C4-2B (cell line): ENCODE data around the gene CDKN2AIPNL.

ENCODE experiments used
- H3K27ac ChIP-seq: fragments of 450-650 bp; 2 replicates; pipeline ENCODE4 v1.5.1; 2017
- ZFX ChIP-seq: fragments of 450-650 bp; IDR thresholded peaks from 2 replicates; pipeline ENCODE4 v1.6.1; 2017
- TF ChIP-seq, protein P1 (sequence below): fragments of 450-650 bp; conservative IDR thresholded peaks from 2 replicates; pipeline ENCODE4 v1.5.1; 2017; ENCODE audit warnings: mild to moderate bottlenecking

CDKN2AIPNL gene

DNA sequence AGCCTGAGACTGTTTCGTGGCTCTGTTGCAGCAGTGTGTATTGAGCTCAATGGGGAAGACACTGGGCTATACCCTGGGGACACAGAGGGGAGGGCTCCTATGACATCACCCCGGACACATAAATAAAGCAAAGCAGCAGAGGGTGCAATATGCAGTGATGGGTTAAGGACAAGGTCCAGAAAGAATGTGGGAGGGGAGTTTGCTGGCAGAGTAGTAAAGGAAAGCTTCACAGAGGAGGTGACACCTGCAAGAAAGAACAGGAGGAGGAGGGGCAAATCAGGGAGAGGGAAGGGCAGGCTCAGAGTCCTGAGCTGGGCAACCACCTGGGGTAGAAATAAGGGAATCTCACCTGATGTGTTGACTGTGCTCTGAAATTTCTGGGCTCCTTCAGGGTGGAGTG lies 35.3 kb upstream of the CDKN2AIPNL start:
- TF ChIP-seq, protein P1, sequence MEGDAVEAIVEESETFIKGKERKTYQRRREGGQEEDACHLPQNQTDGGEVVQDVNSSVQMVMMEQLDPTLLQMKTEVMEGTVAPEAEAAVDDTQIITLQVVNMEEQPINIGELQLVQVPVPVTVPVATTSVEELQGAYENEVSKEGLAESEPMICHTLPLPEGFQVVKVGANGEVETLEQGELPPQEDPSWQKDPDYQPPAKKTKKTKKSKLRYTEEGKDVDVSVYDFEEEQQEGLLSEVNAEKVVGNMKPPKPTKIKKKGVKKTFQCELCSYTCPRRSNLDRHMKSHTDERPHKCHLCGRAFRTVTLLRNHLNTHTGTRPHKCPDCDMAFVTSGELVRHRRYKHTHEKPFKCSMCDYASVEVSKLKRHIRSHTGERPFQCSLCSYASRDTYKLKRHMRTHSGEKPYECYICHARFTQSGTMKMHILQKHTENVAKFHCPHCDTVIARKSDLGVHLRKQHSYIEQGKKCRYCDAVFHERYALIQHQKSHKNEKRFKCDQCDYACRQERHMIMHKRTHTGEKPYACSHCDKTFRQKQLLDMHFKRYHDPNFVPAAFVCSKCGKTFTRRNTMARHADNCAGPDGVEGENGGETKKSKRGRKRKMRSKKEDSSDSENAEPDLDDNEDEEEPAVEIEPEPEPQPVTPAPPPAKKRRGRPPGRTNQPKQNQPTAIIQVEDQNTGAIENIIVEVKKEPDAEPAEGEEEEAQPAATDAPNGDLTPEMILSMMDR: no peak
- no peak for TF ChIP-seq ZFX
- H3K27ac ChIP-seq: no peak overlapping the region

DNA sequence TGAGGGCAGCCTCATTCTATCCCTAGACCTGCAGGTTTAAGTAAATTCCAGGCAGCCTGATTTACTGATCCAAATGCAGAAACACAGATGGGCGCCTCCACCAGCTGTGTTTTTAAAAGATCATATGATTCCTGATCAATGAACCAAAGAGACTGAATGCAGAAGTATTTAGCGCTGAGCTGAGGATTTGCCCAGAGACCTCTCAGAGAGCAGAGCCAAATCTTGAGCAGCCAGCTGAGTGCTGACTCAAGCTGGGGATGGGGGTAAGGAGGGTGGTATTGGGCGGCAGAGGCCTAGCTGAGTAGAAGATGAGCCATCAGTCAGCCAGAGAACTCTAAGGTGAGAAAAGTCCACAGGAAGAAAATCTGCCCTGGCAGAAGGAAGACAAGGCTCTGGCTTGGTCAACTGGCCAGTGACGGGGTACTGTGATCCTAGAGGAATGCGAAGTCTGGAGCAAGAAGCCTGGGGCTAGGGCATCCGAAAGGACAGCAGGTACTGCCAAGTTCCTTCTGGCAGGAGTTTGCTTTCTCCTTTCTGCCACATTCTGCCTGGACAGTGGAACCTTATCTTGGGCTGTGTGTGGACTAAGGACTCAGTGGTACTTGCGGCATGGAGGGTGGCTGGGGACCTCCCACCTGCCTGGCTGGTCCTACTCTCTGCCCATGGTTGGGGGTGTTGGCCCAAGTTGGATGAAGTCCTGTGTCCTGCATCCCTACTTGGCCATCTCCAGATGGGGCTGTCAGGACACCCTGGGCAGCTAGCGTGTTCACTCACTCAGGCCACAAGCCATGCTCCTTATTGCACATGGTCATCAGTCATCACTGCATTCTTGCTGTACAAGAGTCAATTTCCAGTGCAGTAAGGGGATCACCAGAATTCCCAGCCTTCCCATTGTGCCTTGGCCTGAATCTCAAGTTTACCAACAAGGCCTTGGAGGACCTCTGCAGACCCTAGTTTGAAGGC lies 34.5 kb upstream of the CDKN2AIPNL start:
- no peak for TF ChIP-seq ZFX
- TF ChIP-seq, protein P1: no peak
- no peak overlapping the region for H3K27ac ChIP-seq

DNA sequence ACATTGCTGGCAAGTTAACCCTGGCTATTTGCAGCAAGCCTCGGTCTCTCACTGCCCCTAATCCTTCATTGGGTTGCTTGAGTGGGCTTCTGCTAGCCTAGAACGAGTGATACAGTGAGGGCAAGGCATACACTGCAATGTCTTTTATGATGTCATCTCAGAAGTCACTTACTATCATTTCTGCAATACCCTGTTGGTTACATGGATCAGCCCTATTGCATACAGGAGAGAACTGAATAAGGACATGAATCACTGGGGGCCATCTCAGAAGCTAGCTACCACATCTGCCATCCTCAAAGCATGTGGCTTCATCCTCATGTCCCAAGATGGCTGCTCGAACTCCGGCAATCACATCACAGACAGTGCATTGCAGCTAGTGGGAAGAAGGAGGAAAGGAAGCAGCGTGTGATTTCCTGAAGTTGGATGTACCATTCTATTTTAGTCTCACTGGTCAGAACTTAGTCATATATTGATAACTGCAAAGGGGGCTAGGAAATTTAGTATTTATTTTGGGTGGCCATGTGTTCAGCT lies 33.3 kb upstream of the CDKN2AIPNL start:
- no peak for TF ChIP-seq ZFX
- TF ChIP-seq, protein P1: no peak

DNA sequence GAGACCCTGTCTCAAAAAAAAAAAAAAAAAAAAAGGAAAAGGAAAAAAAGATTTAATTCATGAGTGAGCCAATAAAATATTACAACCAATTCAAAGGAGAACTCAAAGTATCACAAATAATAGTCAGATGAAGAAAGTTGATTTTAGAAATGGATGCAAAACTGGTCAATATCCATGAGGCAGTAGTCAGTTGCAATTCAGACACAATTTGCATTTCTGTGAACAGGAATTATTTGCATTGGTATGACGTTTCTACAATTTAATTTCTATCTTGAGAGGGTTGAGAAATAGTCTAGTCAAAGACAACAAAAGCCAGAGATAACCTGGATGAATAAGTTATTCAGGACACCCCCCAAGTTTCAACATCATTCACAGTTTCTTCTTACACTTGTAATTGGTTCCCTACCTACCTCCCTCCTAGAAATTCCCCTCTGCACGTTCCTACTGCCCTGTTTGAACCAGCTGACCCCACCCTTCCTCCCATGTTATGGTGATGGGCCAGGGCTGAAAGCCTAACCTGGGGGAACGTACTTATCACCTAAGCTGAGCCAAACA lies 28.6 kb upstream of the CDKN2AIPNL start:
- no peak overlapping the region for H3K27ac ChIP-seq
- no peak for TF ChIP-seq ZFX
- TF ChIP-seq, protein P1: no peak

More for the DNA sequence above, 33.3 kb upstream of the CDKN2AIPNL start:
- no peak overlapping the region for H3K27ac ChIP-seq

DNA sequence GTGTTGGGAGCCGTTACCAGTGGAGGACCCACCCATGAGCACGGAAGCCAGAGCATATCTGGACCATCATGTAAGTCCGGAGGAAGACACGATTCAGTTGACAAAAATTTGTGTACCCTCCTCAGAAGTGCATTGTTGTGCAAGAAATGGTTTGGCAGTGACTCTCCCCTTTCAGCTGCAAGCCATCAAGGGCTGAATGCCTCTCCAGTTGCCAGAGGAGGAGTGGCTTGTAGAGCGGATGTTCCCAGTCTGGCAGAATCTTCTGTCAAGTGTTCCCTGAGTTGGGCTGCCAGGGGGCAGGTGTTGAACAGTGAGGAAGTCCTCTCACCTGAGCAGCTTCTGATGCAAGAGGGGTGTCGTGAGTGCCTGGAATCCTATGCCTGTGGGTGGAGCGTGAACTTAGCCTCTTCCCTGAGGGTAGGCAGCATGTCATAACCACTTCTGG lies 27.6 kb upstream of the CDKN2AIPNL start:
- TF ChIP-seq, protein P1: no peak
- TF ChIP-seq ZFX: no peak
- no peak overlapping the region for H3K27ac ChIP-seq

DNA sequence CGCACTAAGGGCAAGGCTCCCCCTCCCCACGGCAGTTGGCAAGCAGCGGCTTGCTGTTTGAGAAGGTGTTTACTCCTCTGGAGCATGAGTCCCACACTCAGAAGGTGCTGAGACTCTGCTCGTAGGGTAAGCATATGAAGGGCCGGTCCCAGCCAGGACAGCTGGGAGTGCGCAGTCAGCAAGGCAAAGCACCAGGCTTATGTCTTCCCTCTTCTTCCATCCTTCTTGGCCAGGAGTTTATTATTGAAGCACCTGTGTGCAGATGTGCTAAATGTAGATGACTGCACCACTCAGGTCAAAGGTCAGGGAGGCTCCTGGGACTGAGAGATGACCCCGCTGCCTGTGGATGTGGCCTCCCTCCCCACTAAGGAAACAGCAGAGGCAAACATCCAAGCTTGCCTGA lies 27.0 kb upstream of the CDKN2AIPNL start:
- peak overlapping the region; percentile 65 for H3K27ac ChIP-seq
- TF ChIP-seq, protein P1: no peak
- TF ChIP-seq ZFX: no peak
